H1 (cell line): ENCODE results near the gene TXK. TPM values are rescaled to one million over a fixed set of nuclear protein-coding genes. Genes with fewer than 3 reads are reported as not detected.

Source experiments
- CTCF ChIA-PET: fragments of 300-600 bp; sonication (Branson Sonifier 250); formaldehyde crosslinking; loops from one replicate; lab custom pipeline; 2021; ENCODE audit not compliant: partially characterized antibody; lab: Charles Lee
- POLR2A ChIA-PET: fragments of 300-600 bp; sonication (Branson Sonifier 250); formaldehyde crosslinking; loops from one replicate; lab custom pipeline; 2021; ENCODE audit warnings: inconsistent platforms; ENCODE audit not compliant: partially characterized antibody; lab: Charles Lee
- DNase-seq, 2 experiments: peaks; one replicate each; pipeline versions ENCODE4 v3.0.0 to v3.0.0-alpha.2; 2010 to 2022; ENCODE audit warnings: low spot score in 2 of 2, low read depth in 1 of 2, mixed read lengths in 1 of 2
- FAIRE-seq: peaks from 2 replicates; lab custom pipeline; 2011; peaks lifted over from hg19 to GRCh38; lab: Jason Lieb, UNC
- H2AFZ ChIP-seq: 2 replicates; pipeline ENCODE4 v1.8.1; 2012; ENCODE audit warnings: low read length, inconsistent platforms
- H2AK5ac ChIP-seq: 2 replicates; pipeline ENCODE4 v1.6.1; 2013; ENCODE audit warnings: low read depth, low read length
- H2BK120ac ChIP-seq: replicated peaks from 2 replicates; pipeline ENCODE3; 2013; ENCODE audit warnings: low read depth, low read length, inconsistent platforms
- H2BK12ac ChIP-seq: 2 replicates; pipeline ENCODE4 v1.6.1; 2013; ENCODE audit warnings: low read depth, low read length
- H2BK15ac ChIP-seq: 2 replicates; pipeline ENCODE4 v1.6.1; 2013; ENCODE audit warnings: low read length
- H2BK20ac ChIP-seq: 2 replicates; pipeline ENCODE4 v1.6.1; 2013; ENCODE audit warnings: low read length
- H2BK5ac ChIP-seq: 2 replicates; pipeline ENCODE4 v1.6.1; 2013; ENCODE audit warnings: low read depth, low read length
- H3K14ac ChIP-seq: 2 replicates; pipeline ENCODE4 v1.6.1; 2013; ENCODE audit warnings: inconsistent platforms; ENCODE audit not compliant: insufficient read length
- H3K18ac ChIP-seq: 2 replicates; pipeline ENCODE4 v1.6.1; 2013; ENCODE audit warnings: low read length; ENCODE audit errors: extremely low read depth
- H3K23ac ChIP-seq: 2 replicates; pipeline ENCODE4 v1.6.1; 2013; ENCODE audit warnings: inconsistent platforms; ENCODE audit not compliant: insufficient read length
- H3K23me2 ChIP-seq: 2 replicates; pipeline ENCODE4 v1.6.1; 2013; ENCODE audit warnings: low read depth, low read length
- H3K27ac ChIP-seq: 2 replicates; pipeline ENCODE4 v1.6.1; 2011; ENCODE audit warnings: low read depth, low read length, inconsistent platforms
- H3K27me3 ChIP-seq, 4 experiments: replicated peaks in 1 of 4; 1 replicate in 1 of 4; 2 replicates in 3 of 4; pipeline versions ENCODE4 v1.6.1 to v1.8.1; 2011 to 2013; ENCODE audit warnings: low read length in 3 of 4, mild to moderate bottlenecking in 3 of 4, inconsistent platforms in 2 of 4, mixed read lengths in 2 of 4, moderate library complexity in 1 of 4; ENCODE audit not compliant: control insufficient read depth in 3 of 4, insufficient read depth in 3 of 4; ENCODE audit errors: extremely low read depth in 1 of 4
- H3K36me3 ChIP-seq, 4 experiments: 2 replicates each; pipeline versions ENCODE4 v1.6.1 to v1.8.1; 2011 to 2013; ENCODE audit warnings: mild to moderate bottlenecking in 4 of 4, low read length in 3 of 4, moderate library complexity in 2 of 4, control low read depth in 1 of 4, inconsistent platforms in 1 of 4; ENCODE audit not compliant: insufficient read depth in 4 of 4, control insufficient read depth in 2 of 4
- H3K4ac ChIP-seq: replicated peaks from 2 replicates; pipeline ENCODE3; 2013; ENCODE audit warnings: low read length, low read depth, mixed read lengths, inconsistent platforms; ENCODE audit not compliant: insufficient read length
- H3K4me1 ChIP-seq, 4 experiments: replicated peaks in 1 of 4; 1 replicate in 1 of 4; 2 replicates in 3 of 4; pipeline versions ENCODE4 v1.6.1 to v1.8.1; 2011 to 2013; ENCODE audit warnings: low read length in 3 of 4, inconsistent platforms in 2 of 4, mixed read lengths in 1 of 4; ENCODE audit not compliant: insufficient read depth in 4 of 4, control insufficient read depth in 3 of 4
- H3K4me2 ChIP-seq, 2 experiments: 2 replicates each; pipeline versions ENCODE4 v1.6.1 to v1.8.1; 2011 to 2013; ENCODE audit warnings: low read depth in 2 of 2, low read length in 2 of 2, control low read depth in 1 of 2, inconsistent platforms in 1 of 2, mild to moderate bottlenecking in 1 of 2; ENCODE audit not compliant: insufficient read depth in 1 of 2
- H3K4me3 ChIP-seq, 4 experiments: fragments of 200-600, 300-600 bp in 1 of 4; sonication (generic), shearing (Covaris generic), sonication (Bioruptor Twin) in 1 of 4; 2 replicates each; pipeline versions ENCODE4 v1.5.1 to v1.8.1; 2011 to 2016; ENCODE audit warnings: low read length in 4 of 4, low read depth in 3 of 4, control low read depth in 2 of 4, inconsistent platforms in 2 of 4, mild to moderate bottlenecking in 2 of 4, mixed read lengths in 1 of 4, moderate library complexity in 1 of 4; ENCODE audit not compliant: insufficient read depth in 2 of 4; ENCODE audit errors: extremely low read depth in 1 of 4
- H3K56ac ChIP-seq: replicated peaks from 2 replicates; pipeline ENCODE3; 2013; ENCODE audit warnings: low read depth, mild to moderate bottlenecking, mixed read lengths, low read length, inconsistent platforms; ENCODE audit not compliant: insufficient read length
- H3K79me1 ChIP-seq: 2 replicates; pipeline ENCODE4 v1.6.1; 2013; ENCODE audit warnings: low read depth, low read length, control low read depth
- H3K79me2 ChIP-seq, 2 experiments: 2 replicates each; pipeline versions ENCODE4 v1.6.1 to v1.8.1; 2012 to 2013; ENCODE audit warnings: low read length in 2 of 2, mild to moderate bottlenecking in 2 of 2, inconsistent platforms in 1 of 2; ENCODE audit not compliant: insufficient read depth in 2 of 2, control insufficient read depth in 1 of 2
- H3K9ac ChIP-seq, 4 experiments: replicated peaks in 1 of 4; 1 replicate in 1 of 4; 2 replicates in 3 of 4; pipeline versions ENCODE4 v1.6.1 to v1.8.1; 2011 to 2013; ENCODE audit warnings: low read depth in 3 of 4, low read length in 3 of 4, control low read depth in 2 of 4, mild to moderate bottlenecking in 2 of 4, moderate library complexity in 2 of 4, inconsistent platforms in 1 of 4; ENCODE audit errors: extremely low read depth in 1 of 4
- H3K9me3 ChIP-seq, 2 experiments: 2 replicates each; pipeline versions ENCODE4 v1.6.1 to v1.8.1; 2012 to 2013; ENCODE audit warnings: mild to moderate bottlenecking in 2 of 2, moderate library complexity in 2 of 2, control low read depth in 1 of 2, inconsistent platforms in 1 of 2, low read depth in 1 of 2, low read length in 1 of 2, mixed read lengths in 1 of 2; ENCODE audit not compliant: insufficient read depth in 2 of 2
- H4K20me1 ChIP-seq, 2 experiments: replicated peaks in 1 of 2; 2 replicates each; pipeline versions ENCODE3 to v1.8.1; 2011 to 2013; ENCODE audit warnings: inconsistent platforms in 2 of 2, low read length in 2 of 2, mild to moderate bottlenecking in 1 of 2; ENCODE audit not compliant: insufficient read depth in 2 of 2, control insufficient read depth in 1 of 2
- H4K5ac ChIP-seq: 2 replicates; pipeline ENCODE4 v1.6.1; 2013; ENCODE audit warnings: low read length, low read depth, mixed read lengths, inconsistent platforms; ENCODE audit not compliant: insufficient read length
- H4K8ac ChIP-seq: 2 replicates; pipeline ENCODE4 v1.8.0; 2013; ENCODE audit warnings: mild to moderate bottlenecking, moderate library complexity, low read length, inconsistent platforms; ENCODE audit not compliant: insufficient read depth; ENCODE audit errors: extremely low read depth
- H4K91ac ChIP-seq: replicated peaks from 2 replicates; pipeline ENCODE3; 2013; ENCODE audit warnings: low read length, mixed read lengths, inconsistent platforms; ENCODE audit not compliant: insufficient read length
- CBX5 ChIP-seq: fragments of 300-800, 300-1000 bp; sonication (generic); IDR thresholded peaks from 2 replicates; pipeline ENCODE4 v1.7.1; 2016; ENCODE audit warnings: antibody characterized with exemption, low read length, low read depth
- CTCF ChIP-seq, 3 experiments: IDR thresholded peaks; 1 replicate in 2 of 3; 2 replicates in 1 of 3; pipeline versions ENCODE4 v1.5.1 to v1.6.1; 2011; ENCODE audit warnings: low read length in 3 of 3, mild to moderate bottlenecking in 3 of 3, inconsistent platforms in 2 of 3, low read depth in 1 of 3, moderate library complexity in 1 of 3; ENCODE audit not compliant: insufficient read depth in 1 of 3; ENCODE audit errors: control extremely low read depth in 1 of 3
- WGBS, 2 experiments: shearing (Covaris generic) in 1 of 2; methylation state at CpG; one replicate each; pipeline versions ENCODE4 v1.1.6 to v1.1.7; 2013 to 2015; ENCODE audit warnings: low lambda C conversion rate in 2 of 2, mixed read lengths in 2 of 2, inconsistent platforms in 1 of 2, low coverage in 1 of 2, missing lambda C conversion rate in 1 of 2; ENCODE audit not compliant: insufficient replicate concordance in 2 of 2, insufficient coverage in 1 of 2, insufficient read length in 1 of 2; ENCODE audit errors: extremely low coverage in 1 of 2, missing lambda C conversion rate in 1 of 2; 5-methylcytosine and 5-hydroxymethylcytosine counted together
- polyA plus RNA-seq, 7 experiments: library from polyadenylated mRNA; depleted of rRNA in 3 of 7; stranded (reverse) in 5 of 7; unstranded in 2 of 7; fragments of >200 nt in 5 of 7; fragments of 200-250 nt in 2 of 7; gene quantifications; 1 replicate in 5 of 7; 2 replicates in 1 of 7; 4 replicates in 1 of 7; pipeline versions ENCODE4 v1.2.1 to v1.2.3, GENCODE V29; 2011 to 2013; ENCODE audit warnings: missing spikeins in 2 of 7, mixed read lengths in 2 of 7
- total RNA-seq: library from RNA; stranded (reverse); fragmentation: NEBNext Ultra II Directional; extraction: Animal tissue kit (Norgen Biotek cat#: 25700); gene quantifications from 2 replicates; pipeline ENCODE4 v1.2.1, GENCODE V29; 2021

Gene TXK
- total and polyA plus RNA-seq, 2 of the 8 experiments (the other 6 are each of a cell fraction or from before 2014, with no cell fraction given): not detected

GRCh38 chr4:48047896-48048295 is 86.2 kb downstream of the TXK start:
- H3K79me2 ChIP-seq: no peaks in the 10 kb centered on the region
- H2BK120ac ChIP-seq: no peak overlapping the region
- no peaks in the 10 kb centered on the region; a peak in 1 of 7 replicates for H3K4me1 ChIP-seq
- H3K14ac ChIP-seq: no peak overlapping the region
- no peaks in the 10 kb centered on the region for H3K79me1 ChIP-seq
- H2BK15ac ChIP-seq: no peak overlapping the region
- no peak overlapping the region for H4K91ac ChIP-seq
- H2AFZ ChIP-seq: no peak overlapping the region
- H2BK5ac ChIP-seq: no peak overlapping the region
- no peaks in the 10 kb centered on the region for H4K20me1 ChIP-seq
- no peak overlapping the region for H2BK12ac ChIP-seq
- FAIRE-seq (no peak), DNase-seq (no peak)
- H3K4me2 ChIP-seq: no peak overlapping the region
- H2BK20ac ChIP-seq: no peak overlapping the region
- no peak overlapping the region for H2AK5ac ChIP-seq
- H3K23me2 ChIP-seq: no peaks in the 10 kb centered on the region
- 100% methylated on average over 1 of the region's 1 CpG; no CpG with 5 or more reads in 1 of the 2 experiments for whole genome bisulfite sequencing, 2 experiments
- no peaks in the 10 kb centered on the region for H3K36me3 ChIP-seq
- POLR2A ChIA-PET: interaction anchor here (0.9 kb wide), 1 partner anchor 11 kb away, joined by 4 read pairs; no protein-coding TSS in a partner anchor
- no peaks in the 10 kb centered on the region for H3K27me3 ChIP-seq
- no peak overlapping the region for H4K5ac ChIP-seq
- no peak overlapping the region for H4K8ac ChIP-seq
- H3K18ac ChIP-seq: no peak overlapping the region
- no peak overlapping the region for H3K4me3 ChIP-seq
- H3K9me3 ChIP-seq: no peaks in the 10 kb centered on the region
- H3K23ac ChIP-seq: no peak overlapping the region
- no peak overlapping the region; a peak in 2 of 7 replicates for H3K9ac ChIP-seq
- H3K4ac ChIP-seq: no peak overlapping the region
- H3K56ac ChIP-seq: no peak overlapping the region
- no peak overlapping the region for H3K27ac ChIP-seq
- TF ChIP-seq CTCF (IDR thresholded peaks at IDR 0.05; ENCODE audit: control extremely low read depth in 1 of 3, insufficient read depth in 1 of 3, low read depth in 1 of 3, low read length in 3 of 3): no peak
- no peak for TF ChIP-seq CBX5
- CTCF ChIA-PET: interaction anchor here (0.8 to 9.3 kb wide), 4 partner anchors 11 to 115 kb away, joined by 3 to 85 read pairs (median 3); no protein-coding TSS in a partner anchor
